Suppressor macrophage (primary cell): Measurements from ENCODE around the gene CPHXL2.
A peak's percentile ranks its signal among the peaks of the same experiment; 100 is the strongest.

Source experiments
- DNase-seq, 4 experiments: peaks; one replicate each; pipeline ENCODE4 v3.0.0-alpha.2; 2020 to 2022

CPHXL2 gene

GRCh38 chr16:75640598-75640997 is 36.2 kb downstream of the CPHXL2 start:
- no peak for DNase-seq

GRCh38 chr16:75635036-75635435 is 41.8 kb downstream of the CPHXL2 start:
- DNase-seq, result no peak

GRCh38 chr16:75632857-75633256 is 44.0 kb downstream of the CPHXL2 start:
- DNase-seq, result no peak

- no peak for DNase-seq
These were observed 46.8 kb downstream of the CPHXL2 start for GRCh38 chr16:75630052-75630451.

- DNase-seq, result no peak
These were observed 47.7 kb downstream of the CPHXL2 start for GRCh38 chr16:75629132-75629531.

GRCh38 chr16:75628351-75628750 is 48.5 kb downstream of the CPHXL2 start:
- no peak for DNase-seq

GRCh38 chr16:75627851-75628250 is 49.0 kb downstream of the CPHXL2 start:
- no peak for DNase-seq

- DNase-seq, result no peak
These were observed 50.0 kb downstream of the CPHXL2 start for GRCh38 chr16:75626806-75627205.

GRCh38 chr16:75624921-75625334 is 51.9 kb downstream of the CPHXL2 start:
- no peak for DNase-seq

- DNase-seq, result peak; percentile 98 to 99 (median 98)
These were observed 53.8 kb downstream of the CPHXL2 start, which contains the start of gene ADAT1 for GRCh38 chr16:75622761-75623605. Gene ADAT1 (minus strand): TSS chr16:75623281. CDS start chr16:75620799, 2,482 bp downstream.

GRCh38 chr16:75621170-75621477 is 55.7 kb downstream of the CPHXL2 start:
- DNase-seq, result peak in 1 of 4 experiments; percentile 13

GRCh38 chr16:75620326-75621169 is 56.3 kb downstream of the CPHXL2 start:
- no peak for DNase-seq

GRCh38 chr16:75618780-75619179 is 58.0 kb downstream of the CPHXL2 start:
- no peak for DNase-seq

GRCh38 chr16:75617121-75617520 is 59.7 kb downstream of the CPHXL2 start:
- no peak for DNase-seq

GRCh38 chr16:75616521-75617010 is 60.2 kb downstream of the CPHXL2 start:
- DNase-seq, result no peak

GRCh38 chr16:75615619-75616018 is 61.2 kb downstream of the CPHXL2 start:
- no peak for DNase-seq

- DNase-seq, result no peak
These were observed 62.5 kb downstream of the CPHXL2 start for GRCh38 chr16:75614066-75614897.
